Activated T-helper 17 cell treated with anti-CD3 and anti-CD28 coated beads, Interleukin-2, amount 50 U/mL, for 72 hours (primary cell): Measurements from ENCODE around the gene CRB1. TPM values are rescaled to one million over a fixed set of nuclear protein-coding genes. Genes with fewer than 3 reads are reported as not detected.
A peak's percentile ranks its signal among the peaks of the same experiment; 100 is the strongest.

Experiments used
- ATAC-seq: fragments of 150-1000 bp; cut with Tn5 transposase; replicated peaks from 2 replicates; pipeline ENCODE4 v1.10.0; 2021; ENCODE audit warnings: mild to moderate bottlenecking, moderate library complexity
- H3K27ac Mint-ChIP-seq: one replicate; pipeline ENCODE4 v1.8.0; 2022; ENCODE audit warnings: mixed read lengths
- H3K27me3 Mint-ChIP-seq: one replicate; pipeline ENCODE4 v1.8.0; 2022; ENCODE audit warnings: mixed read lengths
- H3K36me3 Mint-ChIP-seq: one replicate; pipeline ENCODE4 v1.8.0; 2022; ENCODE audit warnings: low read depth, mild to moderate bottlenecking, mixed read lengths
- H3K4me1 Mint-ChIP-seq: one replicate; pipeline ENCODE4 v1.8.0; 2022; ENCODE audit warnings: mixed read lengths
- H3K4me3 Mint-ChIP-seq: one replicate; pipeline ENCODE4 v1.8.0; 2022; ENCODE audit warnings: mild to moderate bottlenecking, mixed read lengths
- H3K9me3 Mint-ChIP-seq: one replicate; pipeline ENCODE4 v1.8.0; 2022; ENCODE audit warnings: mixed read lengths
- total RNA-seq, 2 donors: library from RNA; stranded (reverse); gene quantifications; one replicate each; pipeline ENCODE4 v1.2.3, GENCODE V29; 2022

The CRB1 gene
- total RNA-seq, 2 donors from 2014 or later: 0.58 TPM; not detected in 1

DNA sequence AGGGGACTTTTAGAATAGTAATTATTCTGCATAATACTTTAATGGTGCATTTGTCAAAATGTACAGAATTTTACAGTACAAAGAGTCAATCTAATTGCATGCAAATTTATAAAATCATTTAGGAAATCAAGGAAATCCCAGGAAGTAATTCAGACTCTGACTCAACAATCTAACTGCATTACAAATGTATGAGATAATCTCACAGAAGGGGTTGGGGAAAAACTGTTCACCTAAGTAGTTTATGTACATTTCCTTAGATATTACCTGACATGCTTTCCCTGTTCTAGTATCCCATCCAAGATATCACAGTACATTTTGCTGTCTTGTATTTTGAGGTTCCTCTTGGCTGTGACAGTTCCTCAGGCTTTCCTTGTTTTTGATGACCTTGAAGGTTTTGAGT lies 4.7 kb downstream of the CRB1 start:
- ATAC-seq: no peak
- Mint-ChIP-seq H3K36me3 (no peaks in the 10 kb centered on the region), H3K4me3 (no peak overlapping the region), H3K9me3 (no peaks in the 10 kb centered on the region), H3K27ac (no peak overlapping the region), H3K4me1 (no peaks in the 10 kb centered on the region), H3K27me3 (no peaks in the 10 kb centered on the region)

DNA sequence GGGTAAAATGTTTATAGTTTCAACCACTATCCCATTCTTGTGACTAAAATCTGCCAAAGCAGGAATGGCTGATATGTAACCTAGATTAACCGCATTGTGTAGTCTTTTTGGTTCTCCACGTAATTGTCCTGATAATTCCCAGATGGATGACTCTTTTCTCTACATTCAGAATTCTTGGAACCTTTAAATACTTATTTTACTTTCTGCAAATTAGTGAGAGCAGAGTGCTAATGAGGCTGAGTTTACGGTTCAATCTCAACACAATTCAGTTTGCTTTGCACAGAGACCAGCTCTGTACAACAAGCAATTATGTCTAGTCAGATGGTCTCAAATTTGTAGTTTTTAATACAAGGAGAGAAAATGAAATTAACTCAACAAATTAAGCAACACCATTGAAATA lies 9.1 kb downstream of the CRB1 start:
- H3K4me3 Mint-ChIP-seq: no peak overlapping the region
- no peaks in the 10 kb centered on the region for H3K36me3 Mint-ChIP-seq
- no peak for ATAC-seq
- no peaks in the 10 kb centered on the region for H3K4me1 Mint-ChIP-seq
- no peaks in the 10 kb centered on the region for H3K9me3 Mint-ChIP-seq
- H3K27ac Mint-ChIP-seq: no peak overlapping the region
- H3K27me3 Mint-ChIP-seq: no peaks in the 10 kb centered on the region

DNA sequence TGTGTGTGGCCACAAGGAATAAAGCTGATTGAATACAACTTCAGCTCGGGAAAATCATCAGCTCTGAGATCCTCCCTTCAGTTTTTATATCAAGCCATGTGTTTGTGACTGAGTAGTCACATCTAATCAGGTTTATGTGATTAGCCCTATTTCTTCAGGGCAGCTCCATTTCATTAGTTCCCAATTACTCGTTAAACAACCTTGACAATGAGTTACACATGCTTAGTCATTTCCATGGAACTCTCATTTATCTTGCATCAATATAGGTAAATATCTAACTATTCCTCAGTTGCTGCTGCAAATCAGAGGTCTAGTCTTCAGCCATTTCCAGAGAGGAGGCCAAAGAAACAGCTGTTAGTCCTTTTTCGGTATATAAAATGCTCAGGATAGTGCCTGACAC lies 16.3 kb downstream of the CRB1 start:
- H3K36me3 Mint-ChIP-seq: no peaks in the 10 kb centered on the region
- H3K4me3 Mint-ChIP-seq: no peak overlapping the region
- H3K27ac Mint-ChIP-seq: no peak overlapping the region
- no peaks in the 10 kb centered on the region for H3K27me3 Mint-ChIP-seq
- ATAC-seq: no peak
- no peaks in the 10 kb centered on the region for H3K4me1 Mint-ChIP-seq
- no peaks in the 10 kb centered on the region for H3K9me3 Mint-ChIP-seq

DNA sequence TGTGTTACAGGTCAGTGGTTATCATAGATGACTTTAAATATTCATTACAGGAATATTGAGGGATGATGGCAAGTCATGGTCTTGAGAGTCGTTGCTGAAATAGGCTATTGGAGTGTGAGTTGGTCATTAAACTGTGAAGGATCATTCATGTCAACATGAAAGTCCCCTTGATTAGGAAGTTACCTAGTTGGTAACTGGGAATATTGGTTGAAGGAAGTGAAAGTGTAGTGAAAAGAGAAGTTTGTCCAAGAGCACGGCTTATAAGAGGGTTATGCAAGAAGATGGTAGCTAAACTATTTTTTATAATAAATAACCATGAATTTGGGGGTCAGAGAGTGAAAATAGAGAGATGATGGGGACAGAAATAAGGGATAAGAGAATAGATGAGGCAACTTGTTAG lies 16.9 kb downstream of the CRB1 start:
- Mint-ChIP-seq H3K36me3 (no peaks in the 10 kb centered on the region), H3K4me1 (no peaks in the 10 kb centered on the region), H3K4me3 (no peak overlapping the region), H3K9me3 (no peaks in the 10 kb centered on the region), H3K27ac (no peak overlapping the region), H3K27me3 (no peaks in the 10 kb centered on the region)
- no peak for ATAC-seq

DNA sequence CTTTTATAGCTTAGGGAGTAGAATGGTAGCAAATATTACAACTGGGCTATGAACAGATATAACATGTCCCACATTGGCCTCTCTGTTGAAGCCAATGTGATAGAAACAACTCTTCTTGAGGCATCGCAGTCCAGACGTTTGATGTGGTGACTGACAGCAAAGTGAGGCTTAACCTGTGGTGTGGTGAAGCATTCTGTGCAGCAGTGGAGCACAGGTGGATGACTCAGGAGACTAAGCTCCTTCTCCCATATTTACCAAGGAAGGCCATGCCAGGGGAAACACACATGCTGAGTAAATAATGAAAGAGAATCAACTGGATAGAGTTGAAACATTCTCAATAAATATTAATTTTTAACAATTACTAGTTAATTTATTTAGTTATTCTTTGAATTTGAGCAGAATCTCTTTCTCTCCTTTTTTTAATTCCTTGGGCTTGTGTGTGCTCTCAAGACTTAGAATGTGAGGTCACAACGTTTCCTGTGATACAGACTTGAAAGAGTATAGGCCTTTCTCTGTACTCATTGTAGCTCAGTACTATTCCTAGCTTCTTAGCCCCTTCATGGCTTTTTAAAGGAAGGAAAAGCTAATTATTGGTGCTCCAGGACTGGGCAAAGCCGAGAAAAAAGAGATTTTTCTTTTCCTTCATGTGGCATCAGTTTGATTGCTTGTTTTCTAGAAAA lies 17.6 kb downstream of the CRB1 start:
- no peak overlapping the region for H3K27ac Mint-ChIP-seq
- H3K4me1 Mint-ChIP-seq: no peaks in the 10 kb centered on the region
- no peaks in the 10 kb centered on the region for H3K27me3 Mint-ChIP-seq
- peak; percentile 23 for ATAC-seq
- no peaks in the 10 kb centered on the region for H3K9me3 Mint-ChIP-seq
- H3K36me3 Mint-ChIP-seq: no peaks in the 10 kb centered on the region
- no peak overlapping the region for H3K4me3 Mint-ChIP-seq

DNA sequence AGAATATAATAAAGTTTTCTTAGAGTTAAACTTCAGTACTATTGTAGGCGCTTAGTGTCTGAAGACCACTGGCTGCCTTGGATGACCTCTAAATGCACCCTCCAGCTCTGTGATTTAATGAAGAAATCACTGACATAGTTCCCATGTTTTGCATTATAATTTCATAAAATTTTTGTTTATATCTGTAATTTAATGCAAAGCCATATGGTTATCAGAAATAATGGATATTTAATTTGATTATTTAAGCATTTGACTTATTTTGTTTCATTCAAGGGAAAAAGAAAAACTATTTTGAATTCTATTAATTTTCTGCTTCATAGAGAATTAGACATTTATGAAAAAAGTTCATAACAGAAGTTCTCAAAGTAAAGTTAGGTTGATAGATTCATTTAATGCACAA lies 18.6 kb downstream of the CRB1 start:
- H3K27me3 Mint-ChIP-seq: peaks cover under 1% of the 10 kb centered on the region
- peaks cover under 1% of the 10 kb centered on the region for H3K9me3 Mint-ChIP-seq
- no peaks in the 10 kb centered on the region for H3K4me1 Mint-ChIP-seq
- no peak for ATAC-seq
- no peaks in the 10 kb centered on the region for H3K36me3 Mint-ChIP-seq
- no peak overlapping the region for H3K4me3 Mint-ChIP-seq
- no peak overlapping the region for H3K27ac Mint-ChIP-seq

DNA sequence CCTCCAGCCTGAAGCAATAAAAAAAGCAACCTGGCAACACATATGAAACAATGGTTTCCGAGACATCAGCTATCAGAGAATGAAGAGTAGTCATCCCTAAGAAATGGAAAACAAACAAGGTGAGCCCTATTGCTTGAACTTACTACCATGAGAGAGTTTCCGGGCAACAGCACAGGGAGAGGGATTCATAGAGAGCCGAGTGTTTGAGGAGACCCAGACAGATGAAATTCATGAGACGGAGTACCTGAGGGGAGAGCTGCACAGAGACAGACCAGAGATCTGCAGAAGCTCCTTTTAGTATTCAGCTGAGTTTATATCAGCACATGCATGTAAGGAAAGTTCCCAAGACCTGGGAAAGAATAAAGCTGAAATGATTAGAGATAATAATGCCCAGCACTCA lies 19.8 kb downstream of the CRB1 start:
- H3K27me3 Mint-ChIP-seq: peaks cover 3% of the 10 kb centered on the region
- no peaks in the 10 kb centered on the region for H3K4me1 Mint-ChIP-seq
- no peak overlapping the region for H3K4me3 Mint-ChIP-seq
- peaks cover 5% of the 10 kb centered on the region for H3K9me3 Mint-ChIP-seq
- H3K36me3 Mint-ChIP-seq: no peaks in the 10 kb centered on the region
- H3K27ac Mint-ChIP-seq: no peak overlapping the region
- no peak for ATAC-seq

DNA sequence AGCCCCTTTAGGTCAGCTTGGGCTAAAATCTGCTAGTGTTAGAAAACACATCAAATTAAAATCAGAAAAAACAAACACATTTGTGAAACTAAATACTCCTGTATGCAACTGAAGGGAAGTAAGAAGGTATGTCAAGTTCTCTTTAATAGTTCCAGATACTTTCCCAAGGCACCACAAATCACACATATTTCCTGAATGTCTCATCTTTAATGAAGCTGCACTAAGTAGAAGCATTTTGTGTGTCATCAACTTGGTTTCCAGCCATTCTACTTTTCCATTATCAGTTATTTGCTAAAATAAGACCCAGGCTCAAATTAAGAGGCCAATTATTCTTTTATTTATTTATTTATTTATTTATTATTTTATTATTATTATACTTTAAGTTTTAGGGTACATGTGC lies 34.7 kb downstream of the CRB1 start:
- no peak for ATAC-seq
- H3K36me3 Mint-ChIP-seq: no peaks in the 10 kb centered on the region

DNA sequence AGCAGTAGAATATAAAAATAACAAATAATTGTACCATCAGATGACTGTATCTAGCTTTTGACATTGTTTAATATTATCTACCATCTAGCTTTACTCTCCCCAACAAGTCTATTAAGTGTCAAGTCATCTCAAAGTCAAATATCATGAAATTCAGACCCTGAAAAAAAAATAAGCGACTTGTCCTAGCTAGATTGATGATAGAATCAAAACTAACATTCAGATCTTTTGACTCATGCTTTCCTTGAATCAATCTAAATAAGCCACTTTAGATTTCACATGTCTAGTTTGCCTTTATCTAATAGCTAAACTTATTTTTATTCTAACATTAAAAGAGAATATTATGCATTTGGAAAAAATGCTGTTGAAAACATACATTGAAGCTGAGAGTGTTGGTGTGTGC lies 35.4 kb downstream of the CRB1 start:
- Mint-ChIP-seq H3K9me3 (no peaks in the 10 kb centered on the region), H3K4me3 (no peak overlapping the region), H3K27ac (no peak overlapping the region), H3K4me1 (no peaks in the 10 kb centered on the region), H3K36me3 (no peaks in the 10 kb centered on the region), H3K27me3 (no peaks in the 10 kb centered on the region)
- no peak for ATAC-seq

More for the DNA sequence above, 34.7 kb downstream of the CRB1 start:
- Mint-ChIP-seq H3K4me1 (no peaks in the 10 kb centered on the region), H3K9me3 (no peaks in the 10 kb centered on the region), H3K27ac (no peak overlapping the region), H3K4me3 (no peak overlapping the region), H3K27me3 (peaks cover 4% of the 10 kb centered on the region)

DNA sequence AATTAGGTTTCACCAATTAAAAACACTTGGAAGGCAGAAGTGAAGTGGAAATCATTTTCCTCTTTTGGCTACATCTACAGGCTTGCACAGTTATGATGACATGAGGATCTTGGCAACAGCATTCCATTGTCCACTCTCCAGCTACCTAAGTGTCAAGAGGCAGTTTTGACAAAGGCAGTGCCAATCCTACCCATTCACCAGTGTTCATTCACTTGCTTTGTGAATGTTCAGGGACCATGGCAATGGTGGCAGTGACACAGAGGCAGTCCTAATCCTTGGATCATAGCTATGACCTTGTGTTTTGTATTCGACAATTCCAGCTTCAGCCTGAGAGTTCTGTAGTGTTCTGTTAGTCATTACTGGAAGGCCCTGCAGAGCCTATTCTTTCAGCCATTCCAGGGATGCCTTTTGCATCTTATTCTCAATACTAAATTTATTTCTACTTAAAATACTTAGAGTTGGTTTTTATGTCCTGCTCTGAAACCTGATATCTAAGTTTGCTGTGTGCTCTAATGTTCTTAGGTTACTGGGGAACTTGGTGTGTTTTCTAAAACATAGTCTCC lies 36.7 kb downstream of the CRB1 start:
- Mint-ChIP-seq H3K4me1 (no peaks in the 10 kb centered on the region), H3K36me3 (no peaks in the 10 kb centered on the region), H3K27me3 (no peaks in the 10 kb centered on the region), H3K27ac (no peak overlapping the region), H3K4me3 (no peak overlapping the region), H3K9me3 (no peaks in the 10 kb centered on the region)
- ATAC-seq: no peak

DNA sequence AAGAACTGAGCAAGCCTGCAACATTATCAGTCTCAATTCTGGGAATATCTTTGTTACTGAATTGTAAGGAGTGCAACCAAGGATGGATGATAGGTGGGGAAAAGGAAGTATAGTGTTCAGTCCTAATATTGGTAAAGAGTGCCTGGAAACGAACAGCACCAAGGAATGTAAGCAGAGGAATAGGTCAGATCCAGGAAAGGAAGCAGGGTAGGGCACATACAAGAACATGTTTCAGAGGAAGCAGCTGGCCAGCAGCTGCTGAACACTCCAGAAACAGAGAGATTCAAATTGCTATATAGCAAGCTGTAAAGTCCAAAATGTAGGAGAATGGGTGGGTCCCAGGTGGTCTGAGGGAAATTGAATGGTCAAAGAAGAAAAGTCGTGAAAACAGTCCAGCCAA lies 37.9 kb downstream of the CRB1 start:
- no peaks in the 10 kb centered on the region for H3K36me3 Mint-ChIP-seq
- no peaks in the 10 kb centered on the region for H3K4me1 Mint-ChIP-seq
- no peak overlapping the region for H3K27ac Mint-ChIP-seq
- no peaks in the 10 kb centered on the region for H3K9me3 Mint-ChIP-seq
- no peaks in the 10 kb centered on the region for H3K27me3 Mint-ChIP-seq
- no peak overlapping the region for H3K4me3 Mint-ChIP-seq
- no peak for ATAC-seq

DNA sequence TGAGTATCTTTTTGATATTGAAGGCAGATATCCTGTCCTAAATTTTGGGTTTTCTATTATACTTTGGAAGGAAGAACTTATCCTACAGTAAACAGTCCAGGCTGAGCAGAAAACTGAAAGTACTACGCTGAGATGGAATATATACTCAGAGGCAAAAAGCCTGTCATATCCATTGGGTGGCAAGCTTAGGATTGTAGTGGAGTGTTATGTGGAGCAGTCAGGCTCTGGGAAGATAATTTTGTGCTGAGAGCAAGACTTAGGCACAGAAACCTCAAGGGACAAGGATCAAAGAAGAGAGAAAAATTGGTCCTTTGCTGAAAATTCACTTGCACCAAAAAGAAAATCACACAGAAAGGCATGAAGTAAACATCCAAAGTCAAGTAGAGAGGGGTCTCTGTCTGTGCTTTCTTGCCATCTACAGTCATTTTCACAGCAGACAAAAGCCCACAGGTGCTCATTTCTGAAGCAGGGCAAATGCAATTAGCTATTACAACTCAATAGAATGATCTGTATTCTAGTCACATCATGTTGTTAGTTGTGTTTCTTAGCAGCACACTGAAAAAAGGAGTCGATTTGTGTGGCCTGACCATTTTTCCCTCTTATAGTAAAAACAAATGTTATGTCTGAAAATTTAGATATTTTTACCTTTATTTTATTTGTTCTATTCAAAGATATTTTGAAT lies 38.5 kb downstream of the CRB1 start:
- Mint-ChIP-seq H3K9me3 (no peaks in the 10 kb centered on the region), H3K36me3 (no peaks in the 10 kb centered on the region), H3K27me3 (no peaks in the 10 kb centered on the region), H3K27ac (no peak overlapping the region), H3K4me1 (no peaks in the 10 kb centered on the region), H3K4me3 (no peak overlapping the region)
- no peak for ATAC-seq

DNA sequence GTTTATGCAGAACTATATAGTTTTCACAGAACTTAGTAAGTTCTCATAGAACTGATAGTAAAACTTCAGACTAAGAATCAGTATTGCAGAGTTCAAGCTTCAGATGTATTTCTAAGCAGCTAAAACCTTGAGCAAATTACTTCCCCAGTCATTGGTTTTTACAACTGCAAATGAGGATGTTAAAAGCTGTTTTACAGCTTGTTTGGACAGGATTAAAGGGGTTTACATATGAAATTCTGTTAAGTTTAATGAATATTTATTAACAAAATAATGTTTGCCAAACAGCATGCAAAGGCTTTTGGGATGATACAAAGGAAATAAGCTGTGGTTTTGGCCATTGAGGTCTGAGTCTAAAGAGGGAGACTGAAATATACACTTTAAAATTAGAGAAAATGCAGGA lies 39.1 kb downstream of the CRB1 start:
- H3K36me3 Mint-ChIP-seq: no peaks in the 10 kb centered on the region
- no peak overlapping the region for H3K4me3 Mint-ChIP-seq
- H3K27ac Mint-ChIP-seq: no peak overlapping the region
- no peaks in the 10 kb centered on the region for H3K9me3 Mint-ChIP-seq
- ATAC-seq: no peak
- no peaks in the 10 kb centered on the region for H3K4me1 Mint-ChIP-seq
- no peaks in the 10 kb centered on the region for H3K27me3 Mint-ChIP-seq

DNA sequence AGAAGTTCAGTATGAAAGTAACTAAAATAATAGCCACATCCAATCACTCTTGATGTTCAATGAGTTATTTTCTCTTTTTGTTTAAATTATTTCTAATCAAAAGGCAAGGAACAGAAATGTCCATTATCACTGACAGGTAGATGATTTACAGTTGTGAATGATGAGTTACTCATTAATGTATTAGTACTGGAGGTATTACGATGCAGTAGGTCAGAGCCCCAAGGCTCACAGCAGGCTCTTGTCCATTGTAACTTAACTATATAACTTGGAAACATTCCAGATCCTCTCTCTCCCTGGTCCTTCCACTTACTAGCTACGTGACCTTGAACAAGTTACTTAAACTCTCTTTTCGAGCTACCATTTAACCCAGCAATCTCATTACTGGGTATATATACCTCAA lies 39.5 kb downstream of the CRB1 start:
- no peak for ATAC-seq
- Mint-ChIP-seq H3K4me3 (no peak overlapping the region), H3K9me3 (no peaks in the 10 kb centered on the region), H3K36me3 (no peaks in the 10 kb centered on the region), H3K27me3 (no peaks in the 10 kb centered on the region), H3K27ac (no peak overlapping the region), H3K4me1 (no peaks in the 10 kb centered on the region)

DNA sequence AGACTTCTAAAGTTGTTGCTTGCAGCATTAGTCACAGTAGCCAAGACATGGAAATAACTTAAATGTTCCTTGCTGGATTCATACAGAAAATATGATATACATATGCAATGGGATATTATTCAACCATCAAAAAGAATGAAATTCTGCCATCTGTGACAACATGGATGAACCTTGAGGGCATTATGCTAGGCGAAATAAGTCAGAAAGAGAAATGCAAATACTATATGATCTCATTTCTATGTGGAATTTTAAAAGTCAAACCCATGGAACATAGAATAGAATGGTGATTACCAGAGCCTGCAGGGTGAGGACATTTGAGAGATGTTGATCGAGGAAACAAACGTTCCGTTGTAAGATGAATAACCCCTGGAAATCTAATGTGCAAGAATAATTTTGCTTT lies 43.0 kb downstream of the CRB1 start:
- no peak overlapping the region for H3K4me3 Mint-ChIP-seq
- H3K27me3 Mint-ChIP-seq: no peaks in the 10 kb centered on the region
- H3K36me3 Mint-ChIP-seq: no peaks in the 10 kb centered on the region

More for the DNA sequence above, 43.0 kb downstream of the CRB1 start:
- no peak for ATAC-seq
- Mint-ChIP-seq H3K9me3 (no peaks in the 10 kb centered on the region), H3K4me1 (no peaks in the 10 kb centered on the region), H3K27ac (no peak overlapping the region)
